NOMO-1 treated with dmso at 0.1 percent for 144 hours (cell line): ENCODE measurements around the gene FNTB.
"Not testable (repeated sequence)": the region's sequence is repeated elsewhere in the genome, so short reads cannot be mapped to it uniquely, and the experiment has no call there.

Experiments used
- DNase-seq: peaks from one replicate; lab custom pipeline; 2025; ENCODE audit not compliant: unreplicated experiment; lab: John Stamatoyannopoulos, UW

FNTB gene

DNA sequence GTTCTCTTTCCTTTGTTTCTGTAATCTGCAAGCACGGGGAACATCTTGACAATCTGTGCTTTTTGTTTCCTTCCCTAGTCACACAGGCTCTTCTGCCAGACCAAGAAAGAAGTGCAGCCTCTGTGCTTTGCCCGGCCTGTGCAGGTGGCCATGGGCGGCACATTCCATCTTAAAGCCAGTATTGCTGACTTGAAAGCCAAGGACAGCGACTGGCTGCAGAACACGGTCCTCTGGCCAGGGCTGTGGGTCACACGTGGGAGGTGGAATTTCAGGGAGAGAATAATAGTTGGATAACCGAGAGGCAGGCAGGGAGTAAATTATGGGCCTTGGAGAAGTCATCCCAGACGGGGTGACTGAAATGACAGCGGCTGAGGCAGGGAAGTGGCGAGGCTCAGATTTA is 24.8 kb downstream of the FNTB start:
- no peak for DNase-seq

DNA sequence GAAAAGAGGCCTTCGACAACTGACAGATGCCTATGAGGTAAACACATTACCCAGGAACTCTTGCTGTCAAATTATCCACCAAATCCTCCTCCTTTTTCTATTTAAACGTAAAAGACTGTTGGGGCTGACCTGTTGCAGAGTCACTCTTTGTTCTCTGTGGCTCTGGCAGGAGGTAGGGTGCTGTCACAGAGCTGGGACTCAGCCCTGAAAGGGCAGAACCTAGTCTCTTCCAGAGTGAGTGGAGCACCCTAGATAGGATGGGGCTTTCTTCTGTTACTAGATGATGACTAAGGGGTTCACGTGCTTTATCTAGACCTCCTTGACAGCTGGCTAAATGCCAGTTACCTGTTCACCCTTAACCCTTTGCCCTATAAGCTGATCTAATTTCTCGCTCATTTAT is 25.7 kb downstream of the FNTB start:
- DNase-seq, result no peak

DNA sequence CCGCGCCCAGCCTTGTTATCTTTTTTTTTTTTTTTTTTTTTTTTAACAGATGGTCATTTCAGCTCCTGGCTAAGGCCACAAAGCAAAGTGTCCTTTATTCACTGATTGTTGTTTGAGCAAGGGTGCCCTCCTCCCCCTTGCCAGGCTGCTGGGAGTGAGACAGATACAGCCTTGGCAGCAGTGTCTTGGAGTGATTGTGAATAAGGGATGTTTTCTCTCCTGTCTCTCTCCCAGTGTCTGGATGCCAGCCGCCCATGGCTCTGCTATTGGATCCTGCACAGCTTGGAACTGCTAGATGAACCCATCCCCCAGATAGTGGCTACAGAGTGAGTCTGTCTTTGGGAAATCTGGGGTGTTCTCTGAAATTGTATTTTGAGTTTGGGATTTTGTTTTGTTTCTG is 28.7 kb downstream of the FNTB start:
- DNase-seq, result no peak

DNA sequence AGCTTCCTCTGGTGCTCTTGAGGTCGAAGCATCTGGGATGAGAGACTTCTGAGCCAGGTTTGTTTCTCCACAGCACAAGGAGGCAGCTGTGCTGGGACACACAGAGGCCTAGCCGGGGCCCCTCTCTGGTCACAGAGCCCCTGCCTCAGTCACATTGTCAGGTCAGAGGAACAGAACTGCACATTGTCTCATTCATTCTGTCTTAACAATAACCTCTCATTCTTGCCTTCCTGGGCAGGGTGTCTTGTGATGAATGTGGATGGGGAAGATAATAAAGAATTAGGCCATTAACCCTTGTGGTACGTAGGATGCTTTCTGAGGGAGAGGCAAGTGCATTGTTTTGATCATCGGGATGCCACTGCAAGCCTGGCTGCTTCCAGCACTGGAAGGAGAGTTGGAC is 29.8 kb downstream of the FNTB start:
- no peak for DNase-seq

DNA sequence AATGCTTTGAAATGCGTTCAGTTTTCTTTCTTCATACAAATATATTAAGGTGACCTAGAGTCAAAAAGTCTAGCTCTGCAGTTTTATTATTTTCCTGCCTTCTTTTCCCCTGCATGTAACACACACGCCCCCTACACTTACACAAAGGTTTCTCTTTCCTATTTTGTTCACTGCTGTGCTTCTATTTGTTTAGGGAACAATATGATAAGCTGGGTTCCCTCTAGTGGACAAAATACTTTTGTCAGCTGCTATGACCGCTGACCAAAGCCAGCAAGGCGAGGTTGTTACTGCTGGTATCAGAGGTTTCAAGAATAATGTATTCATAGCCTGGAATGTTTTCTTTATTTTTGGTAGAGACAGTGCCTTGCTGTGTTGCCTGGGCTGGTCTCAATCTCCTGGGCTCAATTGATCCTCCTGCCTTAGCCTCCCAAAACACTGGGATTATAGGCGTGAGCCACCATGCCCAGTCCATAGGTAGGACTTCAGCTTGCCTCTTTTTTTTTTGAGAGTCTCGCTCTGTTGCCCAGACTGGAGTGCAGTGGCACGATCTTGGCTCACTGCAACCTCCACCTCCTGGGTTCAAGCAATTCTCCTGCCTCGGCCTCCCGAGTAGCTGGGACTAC is 33.4 kb downstream of the FNTB start:
- DNase-seq, result peak; percentile 22

DNA sequence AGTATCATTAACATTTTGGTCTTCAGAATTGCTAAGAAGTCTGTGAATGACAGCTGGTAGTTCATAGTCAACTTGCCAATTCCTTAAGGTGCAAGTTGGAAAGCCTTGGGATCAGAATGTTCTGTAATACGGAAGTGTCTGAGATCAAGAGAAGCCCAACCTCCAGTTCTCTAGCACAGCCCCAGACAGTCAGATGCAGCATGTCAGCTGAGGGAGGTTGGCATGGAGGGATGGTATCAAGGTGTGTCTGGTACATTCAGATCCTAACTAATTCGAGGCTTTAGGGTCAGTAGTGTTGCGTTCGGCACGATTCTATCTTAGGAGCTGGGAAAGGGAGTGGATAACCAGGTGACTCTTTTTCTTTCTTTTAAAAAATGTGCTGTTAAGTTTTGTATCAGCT is 38.3 kb downstream of the FNTB start:
- DNase-seq, result no peak

DNA sequence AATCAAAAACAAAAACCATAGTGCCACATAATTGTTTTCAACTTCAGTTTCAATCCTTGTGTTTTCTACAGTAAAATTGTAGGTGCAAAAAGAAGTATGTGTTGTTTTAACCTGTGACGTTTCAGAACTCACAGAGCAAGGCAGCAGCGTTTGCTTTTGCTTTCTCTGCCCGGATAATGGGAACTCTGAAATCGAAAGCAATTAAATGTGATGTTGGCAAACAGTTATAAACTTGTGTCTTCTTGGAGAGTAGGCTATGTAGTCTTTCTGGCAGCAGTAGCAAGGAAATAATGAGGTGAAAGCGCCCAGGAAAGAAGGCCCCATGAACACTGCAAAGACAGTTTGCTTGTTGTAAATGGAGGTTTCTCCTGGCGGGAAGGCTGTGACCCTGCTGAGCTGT is 39.1 kb downstream of the FNTB start:
- no peak for DNase-seq

DNA sequence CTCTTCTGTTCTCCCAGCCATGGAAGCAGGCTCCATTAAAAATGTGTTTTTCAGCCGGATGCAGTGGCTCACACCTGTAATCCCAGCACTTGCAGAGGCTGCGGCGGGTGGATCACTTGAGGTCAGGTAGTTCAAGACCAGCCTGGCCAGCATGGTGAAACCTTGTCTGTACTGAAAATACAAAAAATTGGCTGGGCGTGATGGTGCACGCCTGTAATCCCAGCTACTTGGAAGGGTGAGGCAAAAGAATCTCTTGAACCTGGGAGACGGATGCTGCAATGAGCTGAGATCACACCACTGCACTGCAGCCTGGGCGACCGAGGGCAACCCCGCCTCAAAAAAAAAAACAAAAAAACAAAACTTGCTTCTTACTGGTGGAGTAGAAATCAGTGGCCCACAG is 39.8 kb downstream of the FNTB start:
- DNase-seq, result no peak

DNA sequence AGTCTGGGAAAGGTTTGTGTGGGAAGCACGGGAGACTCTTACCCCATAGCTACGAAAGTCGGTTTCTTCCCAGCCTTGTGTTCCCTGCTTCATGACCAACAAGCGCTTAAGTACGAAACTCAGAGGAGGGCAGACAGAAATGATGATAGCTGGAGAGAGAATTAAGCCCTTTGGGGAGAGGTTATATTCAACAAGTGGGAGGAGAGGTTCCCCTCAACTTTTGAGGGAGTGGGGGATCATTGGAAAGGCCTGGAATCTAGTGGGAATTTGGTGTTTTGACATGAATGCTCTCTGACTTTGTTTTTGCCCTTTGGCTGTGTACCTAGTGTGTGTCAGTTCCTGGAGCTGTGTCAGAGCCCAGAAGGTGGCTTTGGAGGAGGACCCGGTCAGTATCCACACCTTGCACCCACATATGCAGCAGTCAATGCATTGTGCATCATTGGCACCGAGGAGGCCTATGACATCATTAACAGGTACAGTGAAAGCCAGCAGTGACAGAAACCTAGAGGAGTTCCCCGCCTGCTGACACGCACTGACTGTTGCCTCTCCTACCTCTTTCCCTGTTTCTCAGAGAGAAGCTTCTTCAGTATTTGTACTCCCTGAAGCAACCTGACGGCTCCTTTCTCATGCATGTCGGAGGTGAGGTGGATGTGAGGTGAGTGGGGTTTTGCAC is 40.6 kb downstream of the FNTB start:
- no peak for DNase-seq

DNA sequence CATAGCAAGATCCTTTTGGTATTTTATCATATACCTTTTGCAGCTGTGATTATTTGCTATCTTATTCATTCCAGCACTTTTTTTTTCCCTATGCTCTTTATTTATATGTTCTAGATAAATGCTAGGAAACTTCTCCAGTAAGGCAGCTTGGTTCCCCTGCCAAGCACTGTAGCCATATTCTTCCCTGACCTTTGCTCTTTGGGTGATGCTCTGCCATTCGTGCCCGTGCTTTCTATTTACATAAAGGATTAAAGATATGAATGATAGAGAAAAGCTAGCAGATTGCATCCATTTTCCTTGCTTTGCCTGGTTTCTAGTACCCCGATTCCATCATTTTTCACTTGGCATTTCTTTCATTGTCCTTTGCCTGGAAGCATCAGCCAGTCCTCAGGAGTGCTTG is 42.2 kb downstream of the FNTB start:
- DNase-seq, result no peak

DNA sequence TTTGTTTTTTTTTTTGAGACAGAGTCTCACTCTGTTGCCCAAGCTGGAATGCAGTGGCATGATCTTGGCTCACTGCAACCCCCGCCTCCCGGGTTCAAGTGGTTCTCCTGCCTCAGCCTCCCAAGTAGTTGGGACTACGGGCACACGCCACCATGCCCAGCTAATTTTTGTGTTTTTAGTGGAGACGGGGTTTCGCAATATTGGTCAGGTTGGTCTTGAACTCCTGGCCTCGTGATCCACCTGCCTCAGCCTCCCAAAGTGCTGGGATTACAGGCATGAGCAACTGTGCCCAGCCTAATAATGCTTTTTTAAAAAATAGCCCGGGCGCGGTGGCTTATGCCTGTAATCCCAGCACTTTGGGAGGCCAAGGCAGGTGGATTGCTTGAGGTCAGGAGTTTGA is 44.6 kb downstream of the FNTB start:
- not testable (repeated sequence) for DNase-seq

DNA sequence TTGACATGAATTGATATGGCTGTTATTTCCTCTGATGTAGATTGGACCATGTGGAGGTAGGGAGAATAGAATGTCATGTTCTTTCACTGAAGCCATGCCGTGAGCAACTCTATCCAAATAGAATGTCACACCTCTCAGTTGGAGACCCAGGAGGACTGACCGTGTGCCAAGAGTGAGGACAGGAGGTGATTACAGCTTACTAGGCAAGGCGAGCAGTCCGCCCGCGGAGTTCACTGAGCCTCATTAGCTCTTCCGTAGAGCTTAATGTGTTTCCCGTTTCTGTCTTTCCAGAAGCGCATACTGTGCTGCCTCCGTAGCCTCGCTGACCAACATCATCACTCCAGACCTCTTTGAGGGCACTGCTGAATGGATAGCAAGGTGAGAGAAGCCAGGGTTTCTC is 45.6 kb downstream of the FNTB start:
- no peak for DNase-seq

DNA sequence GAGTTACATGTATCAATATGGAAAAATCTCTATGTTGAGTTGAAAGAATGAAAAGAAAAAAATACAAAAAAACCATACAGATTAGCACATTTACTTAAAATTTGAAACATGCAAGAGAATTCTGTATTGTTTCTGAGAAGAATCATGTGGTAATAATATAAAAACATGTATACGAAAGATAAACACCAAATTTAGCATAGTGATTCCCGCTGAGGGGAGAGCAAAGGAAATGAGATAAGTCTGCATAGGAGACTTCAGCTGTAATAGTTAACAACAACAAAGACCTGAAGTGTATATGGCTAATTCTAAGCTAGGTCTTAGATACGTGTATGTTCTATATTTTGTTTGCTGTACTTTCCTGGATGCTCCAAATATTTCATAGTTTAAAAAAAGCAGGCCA is 46.5 kb downstream of the FNTB start:
- DNase-seq, result no peak

DNA sequence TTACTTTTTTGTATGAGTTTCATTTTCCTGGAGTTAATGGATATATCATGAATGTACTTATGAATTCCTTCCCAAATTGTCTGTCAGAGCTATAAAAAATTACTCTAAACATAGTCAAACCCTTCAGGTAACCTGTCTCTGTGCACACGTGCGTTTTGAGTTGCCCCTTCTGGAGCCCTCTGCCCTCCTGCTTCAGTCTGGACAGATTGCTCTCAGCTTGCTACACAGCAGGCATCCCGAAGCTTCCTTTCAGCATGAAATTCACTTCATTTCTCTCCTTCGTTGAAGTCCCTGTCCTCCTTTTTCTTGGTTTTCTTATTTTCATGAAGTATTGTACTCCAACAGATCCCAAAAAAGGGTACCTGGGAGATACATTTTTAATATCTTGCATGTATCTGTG is 47.3 kb downstream of the FNTB start:
- DNase-seq, result no peak

DNA sequence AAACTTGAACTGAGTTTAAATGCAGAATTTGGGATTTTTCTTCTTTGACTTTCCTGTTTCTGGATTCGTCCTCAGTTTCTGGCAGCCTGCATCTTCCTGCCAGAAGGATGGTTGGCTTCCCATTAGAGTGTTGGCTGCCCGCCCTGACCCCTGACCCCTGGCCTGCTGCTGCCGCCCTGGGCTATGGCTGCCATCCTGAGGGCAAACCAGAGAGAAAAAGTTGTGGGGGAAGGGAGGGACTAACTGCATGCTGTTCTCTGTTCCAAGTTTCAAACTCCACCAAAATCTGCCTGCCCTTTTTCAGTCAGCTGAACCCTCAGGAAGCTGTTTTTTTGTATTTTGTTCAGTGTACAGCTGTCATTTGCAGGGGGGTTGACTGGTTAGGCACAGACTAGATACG is 48.4 kb downstream of the FNTB start:
- DNase-seq, result no peak

DNA sequence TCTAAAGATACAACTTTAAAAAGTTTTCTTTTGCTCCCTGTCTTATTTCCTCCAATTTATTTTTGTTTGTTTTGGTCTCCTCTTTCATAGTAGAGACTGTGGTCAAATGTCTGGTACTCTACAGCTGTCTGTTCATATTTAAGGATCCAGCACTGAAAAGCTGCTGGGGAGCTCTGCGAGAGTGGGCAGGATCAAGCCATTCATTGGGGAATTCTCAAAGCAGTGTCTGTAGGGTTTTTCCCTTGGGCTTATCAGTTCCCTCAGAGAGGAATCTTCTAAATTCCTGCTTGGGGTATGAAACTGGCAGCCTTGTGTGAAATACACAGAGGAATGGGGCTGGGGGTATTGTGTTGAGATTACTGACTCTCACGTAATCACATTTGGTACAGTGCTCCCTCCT is 52.3 kb downstream of the FNTB start:
- DNase-seq, result no peak

DNA sequence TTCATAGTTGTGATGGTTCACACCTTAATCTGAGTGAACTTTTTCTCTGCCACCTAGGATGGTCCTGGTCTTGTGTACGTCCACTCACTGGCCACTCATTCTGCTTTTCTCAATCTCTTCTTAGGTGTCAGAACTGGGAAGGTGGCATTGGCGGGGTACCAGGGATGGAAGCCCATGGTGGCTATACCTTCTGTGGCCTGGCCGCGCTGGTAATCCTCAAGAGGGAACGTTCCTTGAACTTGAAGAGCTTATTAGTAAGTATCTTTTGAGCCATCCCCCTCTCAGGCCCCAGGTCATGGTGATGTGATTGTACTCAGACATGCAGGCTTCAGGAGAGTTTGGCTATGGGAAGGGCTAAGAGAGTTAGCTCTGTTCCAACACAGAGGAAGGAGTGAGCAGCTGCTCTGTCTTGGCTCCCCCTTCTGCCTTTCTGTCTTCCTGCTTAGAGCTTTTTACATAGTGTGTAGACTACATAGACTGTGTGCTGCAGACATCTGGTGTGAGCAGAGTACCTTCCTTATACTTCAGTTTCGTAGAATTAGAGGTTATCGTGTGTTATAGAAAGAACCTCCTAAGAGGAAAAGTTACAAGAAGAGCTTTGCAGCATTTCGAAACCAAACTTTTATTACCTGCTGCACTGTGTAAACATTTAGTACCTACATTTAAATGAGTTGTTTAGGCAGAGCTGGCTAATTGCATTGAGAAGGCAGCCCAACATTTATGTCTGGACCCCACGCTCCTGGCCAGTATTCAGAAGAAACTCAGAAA is 54.2 kb downstream of the FNTB start:
- DNase-seq, result no peak

DNA sequence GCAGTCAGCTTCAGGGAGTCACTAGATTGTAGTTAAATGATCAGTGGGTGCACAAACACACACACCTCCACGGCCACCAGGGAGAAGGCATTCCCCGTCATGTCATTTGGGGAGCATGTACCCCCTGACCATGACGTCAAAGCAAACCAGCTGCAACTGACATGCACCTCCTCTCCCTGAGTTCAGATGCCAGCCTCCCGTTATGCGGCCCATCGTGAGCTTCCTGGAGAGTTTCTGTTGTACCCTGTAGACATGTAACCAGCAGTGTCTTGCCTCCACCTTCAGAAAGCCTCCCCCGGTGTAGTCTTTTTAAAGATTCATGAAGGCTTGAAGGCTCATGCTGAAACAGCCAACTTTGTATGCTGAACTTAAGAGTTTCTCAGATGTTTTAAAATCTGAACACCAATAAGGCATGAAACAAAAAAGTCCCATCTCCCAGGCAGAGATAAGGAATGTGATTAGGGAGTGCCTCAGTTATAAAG is 54.8 kb downstream of the FNTB start:
- no peak for DNase-seq

DNA sequence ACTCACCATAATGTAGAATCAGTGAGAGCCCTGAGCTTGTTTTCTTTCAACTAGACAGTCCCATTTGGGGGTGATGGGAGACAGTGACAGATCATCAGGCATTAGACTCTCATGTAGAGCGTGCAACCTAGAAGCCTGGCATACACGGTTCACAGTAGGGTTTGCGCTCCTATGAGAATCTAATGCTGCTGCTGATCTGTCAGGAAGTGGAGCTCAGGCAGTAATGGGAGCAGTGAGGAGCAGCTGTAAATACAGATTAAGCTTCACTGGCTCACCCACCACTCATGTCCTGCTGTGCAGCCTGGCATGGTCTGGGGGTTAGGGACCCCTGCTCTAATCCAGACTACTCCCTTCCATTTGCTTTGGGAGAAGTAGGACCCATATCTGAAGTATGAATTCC is 55.6 kb downstream of the FNTB start:
- DNase-seq, result no peak

DNA sequence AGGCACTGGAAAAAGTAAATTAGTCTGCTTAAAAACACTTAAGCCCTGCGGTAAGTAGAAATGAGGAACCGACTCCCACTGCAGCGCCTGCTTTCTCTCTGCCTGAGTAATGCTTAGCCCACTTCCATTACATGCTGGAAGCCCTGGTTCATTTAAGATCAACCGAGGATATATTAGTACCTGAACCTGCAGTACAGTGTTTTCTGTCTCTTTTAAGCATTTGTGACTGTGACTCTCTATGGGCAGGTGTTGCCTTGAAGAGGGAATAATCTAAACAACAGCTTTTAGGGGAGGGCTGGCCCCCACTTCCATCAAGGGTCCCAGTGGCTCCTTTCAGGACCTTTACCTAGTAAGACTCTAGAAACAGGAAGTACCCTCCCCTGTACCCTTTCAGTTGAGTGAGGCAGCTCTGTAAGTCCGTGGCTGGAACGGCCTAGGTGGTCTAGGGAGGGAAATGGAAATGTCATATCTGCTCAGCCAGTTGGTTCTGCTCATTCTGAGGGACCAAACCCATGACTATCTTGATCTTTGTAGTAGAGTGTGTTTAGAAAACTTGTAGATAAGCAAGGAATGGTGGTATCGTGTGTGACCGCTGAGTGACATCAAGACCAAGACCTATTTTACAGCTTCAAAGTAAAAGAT is 56.2 kb downstream of the FNTB start:
- DNase-seq, result peak; percentile 88

DNA sequence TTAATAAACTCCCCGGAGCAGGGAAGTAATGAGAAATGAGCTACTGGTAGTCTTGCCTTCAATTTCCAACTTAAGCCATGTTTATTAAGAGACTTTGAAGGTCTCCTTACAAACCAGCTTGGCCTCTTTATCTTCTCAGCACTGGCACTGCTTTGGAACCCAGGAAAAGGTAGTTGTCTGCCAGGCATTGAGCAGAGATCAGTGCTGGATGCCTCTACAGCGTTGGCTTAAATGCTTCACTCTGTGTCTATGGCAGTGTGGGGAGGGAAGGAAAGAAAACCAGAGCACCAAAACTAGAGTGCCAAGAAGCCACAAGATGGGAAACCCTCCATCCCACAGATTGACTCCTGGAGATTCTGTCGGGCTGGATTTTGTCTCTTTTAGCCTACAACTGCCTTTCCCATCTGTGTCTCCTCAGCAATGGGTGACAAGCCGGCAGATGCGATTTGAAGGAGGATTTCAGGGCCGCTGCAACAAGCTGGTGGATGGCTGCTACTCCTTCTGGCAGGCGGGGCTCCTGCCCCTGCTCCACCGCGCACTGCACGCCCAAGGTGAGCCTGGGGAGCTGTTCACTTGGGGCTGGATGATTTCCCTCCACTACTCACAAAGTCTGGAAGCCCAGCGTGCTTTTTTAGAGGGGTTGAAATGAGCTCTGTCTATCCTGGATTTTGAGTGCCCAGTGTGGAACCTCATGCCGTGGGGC is 57.3 kb downstream of the FNTB start:
- DNase-seq, result no peak
